ENCODE results near the gene RGS3.

DNA sequence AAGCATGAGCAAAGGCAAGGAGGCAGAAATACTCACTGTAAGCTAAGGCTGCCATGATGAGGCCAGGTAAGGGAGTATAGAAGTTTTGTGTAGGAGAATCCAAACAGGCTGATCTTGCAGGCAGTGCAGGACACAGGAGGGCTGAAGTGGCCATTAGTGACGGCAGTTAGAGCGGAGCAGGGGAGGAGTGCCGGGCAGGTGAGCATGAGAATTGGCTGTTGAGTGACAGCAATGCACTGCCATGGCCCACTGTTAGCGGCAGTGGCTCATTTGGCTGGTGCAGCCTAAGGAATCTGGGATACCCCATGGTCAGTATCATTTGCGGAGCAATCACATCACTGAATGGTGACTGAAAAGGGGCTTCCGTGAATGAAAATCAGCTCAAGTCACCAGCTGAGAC lies 22.8 kb downstream of the RGS3 start:
- TF ChIP-seq, protein P1, sequence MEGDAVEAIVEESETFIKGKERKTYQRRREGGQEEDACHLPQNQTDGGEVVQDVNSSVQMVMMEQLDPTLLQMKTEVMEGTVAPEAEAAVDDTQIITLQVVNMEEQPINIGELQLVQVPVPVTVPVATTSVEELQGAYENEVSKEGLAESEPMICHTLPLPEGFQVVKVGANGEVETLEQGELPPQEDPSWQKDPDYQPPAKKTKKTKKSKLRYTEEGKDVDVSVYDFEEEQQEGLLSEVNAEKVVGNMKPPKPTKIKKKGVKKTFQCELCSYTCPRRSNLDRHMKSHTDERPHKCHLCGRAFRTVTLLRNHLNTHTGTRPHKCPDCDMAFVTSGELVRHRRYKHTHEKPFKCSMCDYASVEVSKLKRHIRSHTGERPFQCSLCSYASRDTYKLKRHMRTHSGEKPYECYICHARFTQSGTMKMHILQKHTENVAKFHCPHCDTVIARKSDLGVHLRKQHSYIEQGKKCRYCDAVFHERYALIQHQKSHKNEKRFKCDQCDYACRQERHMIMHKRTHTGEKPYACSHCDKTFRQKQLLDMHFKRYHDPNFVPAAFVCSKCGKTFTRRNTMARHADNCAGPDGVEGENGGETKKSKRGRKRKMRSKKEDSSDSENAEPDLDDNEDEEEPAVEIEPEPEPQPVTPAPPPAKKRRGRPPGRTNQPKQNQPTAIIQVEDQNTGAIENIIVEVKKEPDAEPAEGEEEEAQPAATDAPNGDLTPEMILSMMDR (conservative IDR thresholded peaks at IDR 0.05 in 1 of 2, IDR thresholded peaks at IDR 0.05 in 1 of 2; ENCODE audit: extremely low read depth in 1 of 2, insufficient read depth in 1 of 2, low read depth in 1 of 2, low read length in 2 of 2) = no peak
- TF ChIP-seq EZH2 (IDR thresholded peaks at IDR 0.05; ENCODE audit: borderline replicate concordance, low read length) = no peak
